ENCODE measurements around the gene CACFD1. TPM values are rescaled to one million over a fixed set of nuclear protein-coding genes. Genes with fewer than 3 reads are reported as not detected.

Gene CACFD1
- total and polyA plus RNA-seq, 2 of the 13 experiments (the other 11 are each of a cell fraction or from before 2014, with no cell fraction given): 13.8 to 14.6 TPM

DNA sequence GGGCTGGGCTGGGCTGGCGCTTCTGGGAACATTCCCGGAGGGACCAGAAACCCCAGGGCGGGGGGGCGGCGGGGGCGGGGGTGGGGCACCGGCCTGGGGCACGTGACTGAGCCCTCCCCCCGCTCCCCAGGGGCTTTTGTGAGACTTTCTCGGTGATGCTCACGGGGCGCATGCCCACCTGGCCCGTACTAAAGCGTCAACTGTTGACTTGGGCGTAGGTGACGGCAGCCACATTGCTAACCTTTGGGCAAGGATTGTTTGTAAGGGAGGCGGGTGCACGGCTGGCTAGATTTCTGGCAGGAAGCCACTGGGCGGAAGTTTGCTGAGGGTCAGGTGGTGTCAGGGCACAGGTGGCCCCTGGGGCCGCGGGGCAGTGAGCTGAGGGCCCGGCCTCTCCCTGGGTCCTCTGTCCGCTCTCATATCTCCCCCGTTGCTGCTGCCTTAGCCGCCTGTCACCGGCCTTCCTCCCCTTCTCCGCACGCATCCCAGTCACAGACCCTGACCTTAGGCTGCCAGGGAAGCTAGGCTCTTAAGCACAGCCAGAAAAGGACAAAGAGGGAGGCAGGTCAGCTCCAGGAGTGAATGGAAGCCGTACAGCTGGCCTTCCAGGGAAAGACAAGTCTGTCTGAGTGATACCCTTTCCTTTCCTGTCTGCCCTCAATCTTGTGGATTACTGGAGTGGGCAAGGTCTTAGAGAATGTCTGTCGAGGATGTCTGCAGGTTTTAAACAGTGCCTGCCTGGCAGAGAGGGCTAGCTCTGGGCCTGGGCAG is 812 bp downstream of the CACFD1 start (continued):
- TF ChIP-seq, protein P1, sequence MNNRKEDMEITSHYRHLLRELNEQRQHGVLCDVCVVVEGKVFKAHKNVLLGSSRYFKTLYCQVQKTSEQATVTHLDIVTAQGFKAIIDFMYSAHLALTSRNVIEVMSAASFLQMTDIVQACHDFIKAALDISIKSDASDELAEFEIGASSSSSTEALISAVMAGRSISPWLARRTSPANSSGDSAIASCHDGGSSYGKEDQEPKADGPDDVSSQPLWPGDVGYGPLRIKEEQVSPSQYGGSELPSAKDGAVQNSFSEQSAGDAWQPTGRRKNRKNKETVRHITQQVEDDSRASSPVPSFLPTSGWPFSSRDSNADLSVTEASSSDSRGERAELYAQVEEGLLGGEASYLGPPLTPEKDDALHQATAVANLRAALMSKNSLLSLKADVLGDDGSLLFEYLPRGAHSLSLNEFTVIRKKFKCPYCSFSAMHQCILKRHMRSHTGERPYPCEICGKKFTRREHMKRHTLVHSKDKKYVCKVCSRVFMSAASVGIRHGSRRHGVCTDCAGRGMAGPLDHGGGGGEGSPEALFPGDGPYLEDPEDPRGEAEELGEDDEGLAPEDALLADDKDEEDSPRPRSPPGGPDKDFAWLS (CRISPR knock-in tag; IDR thresholded peaks at IDR 0.05; ENCODE audit: borderline replicate concordance): 0 out of 2 replicates have a peak, but pooled peaks have one; percentile 58
- TF ChIP-seq SUZ12 (IDR thresholded peaks at IDR 0.05; ENCODE audit: low read depth, low read length) (no peak), ZBTB7B (CRISPR knock-in tag; IDR thresholded peaks at IDR 0.05) (peak; percentile 82), ZFP82 (CRISPR knock-in tag; IDR thresholded peaks at IDR 0.05; ENCODE audit: borderline replicate concordance) (0 out of 2 replicates have a peak, but pooled peaks have one; percentile 21), POLR2AphosphoS5 (IDR thresholded peaks at IDR 0.05; ENCODE audit: low read depth, low read length) (peak; percentile 40; the same call in 1 of the 2 replicates), TOE1 (CRISPR knock-in tag; IDR thresholded peaks at IDR 0.05) (no peak), ZNF253 (CRISPR knock-in tag; IDR thresholded peaks at IDR 0.05; ENCODE audit: borderline replicate concordance) (0 out of 2 replicates have a peak, but pooled peaks have one; percentile 55), TIGD3 (CRISPR knock-in tag; IDR thresholded peaks at IDR 0.05; ENCODE audit: borderline replicate concordance) (no peak), ZNF124 (CRISPR knock-in tag; IDR thresholded peaks at IDR 0.05) (peak; percentile 38; the same call in 1 of the 2 replicates), RARA (CRISPR knock-in tag; IDR thresholded peaks at IDR 0.05) (peak; percentile 79), ZGPAT (CRISPR knock-in tag; IDR thresholded peaks at IDR 0.05) (no peak; the same call in 1 of the 2 replicates), ZNF343 (CRISPR knock-in tag; IDR thresholded peaks at IDR 0.05) (0 out of 2 replicates have a peak, but pooled peaks have one; percentile 29), ZNF232 (CRISPR knock-in tag; IDR thresholded peaks at IDR 0.05; ENCODE audit: borderline replicate concordance) (peak; percentile 78; the same call in 1 of the 2 replicates)
- TF ChIP-seq, protein P2, sequence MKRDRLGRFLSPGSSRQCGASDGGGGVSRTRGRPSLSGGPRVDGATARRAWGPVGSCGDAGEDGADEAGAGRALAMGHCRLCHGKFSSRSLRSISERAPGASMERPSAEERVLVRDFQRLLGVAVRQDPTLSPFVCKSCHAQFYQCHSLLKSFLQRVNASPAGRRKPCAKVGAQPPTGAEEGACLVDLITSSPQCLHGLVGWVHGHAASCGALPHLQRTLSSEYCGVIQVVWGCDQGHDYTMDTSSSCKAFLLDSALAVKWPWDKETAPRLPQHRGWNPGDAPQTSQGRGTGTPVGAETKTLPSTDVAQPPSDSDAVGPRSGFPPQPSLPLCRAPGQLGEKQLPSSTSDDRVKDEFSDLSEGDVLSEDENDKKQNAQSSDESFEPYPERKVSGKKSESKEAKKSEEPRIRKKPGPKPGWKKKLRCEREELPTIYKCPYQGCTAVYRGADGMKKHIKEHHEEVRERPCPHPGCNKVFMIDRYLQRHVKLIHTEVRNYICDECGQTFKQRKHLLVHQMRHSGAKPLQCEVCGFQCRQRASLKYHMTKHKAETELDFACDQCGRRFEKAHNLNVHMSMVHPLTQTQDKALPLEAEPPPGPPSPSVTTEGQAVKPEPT (CRISPR knock-in tag; IDR thresholded peaks at IDR 0.05; ENCODE audit: low read depth): no peak
- TF ChIP-seq, protein P3, sequence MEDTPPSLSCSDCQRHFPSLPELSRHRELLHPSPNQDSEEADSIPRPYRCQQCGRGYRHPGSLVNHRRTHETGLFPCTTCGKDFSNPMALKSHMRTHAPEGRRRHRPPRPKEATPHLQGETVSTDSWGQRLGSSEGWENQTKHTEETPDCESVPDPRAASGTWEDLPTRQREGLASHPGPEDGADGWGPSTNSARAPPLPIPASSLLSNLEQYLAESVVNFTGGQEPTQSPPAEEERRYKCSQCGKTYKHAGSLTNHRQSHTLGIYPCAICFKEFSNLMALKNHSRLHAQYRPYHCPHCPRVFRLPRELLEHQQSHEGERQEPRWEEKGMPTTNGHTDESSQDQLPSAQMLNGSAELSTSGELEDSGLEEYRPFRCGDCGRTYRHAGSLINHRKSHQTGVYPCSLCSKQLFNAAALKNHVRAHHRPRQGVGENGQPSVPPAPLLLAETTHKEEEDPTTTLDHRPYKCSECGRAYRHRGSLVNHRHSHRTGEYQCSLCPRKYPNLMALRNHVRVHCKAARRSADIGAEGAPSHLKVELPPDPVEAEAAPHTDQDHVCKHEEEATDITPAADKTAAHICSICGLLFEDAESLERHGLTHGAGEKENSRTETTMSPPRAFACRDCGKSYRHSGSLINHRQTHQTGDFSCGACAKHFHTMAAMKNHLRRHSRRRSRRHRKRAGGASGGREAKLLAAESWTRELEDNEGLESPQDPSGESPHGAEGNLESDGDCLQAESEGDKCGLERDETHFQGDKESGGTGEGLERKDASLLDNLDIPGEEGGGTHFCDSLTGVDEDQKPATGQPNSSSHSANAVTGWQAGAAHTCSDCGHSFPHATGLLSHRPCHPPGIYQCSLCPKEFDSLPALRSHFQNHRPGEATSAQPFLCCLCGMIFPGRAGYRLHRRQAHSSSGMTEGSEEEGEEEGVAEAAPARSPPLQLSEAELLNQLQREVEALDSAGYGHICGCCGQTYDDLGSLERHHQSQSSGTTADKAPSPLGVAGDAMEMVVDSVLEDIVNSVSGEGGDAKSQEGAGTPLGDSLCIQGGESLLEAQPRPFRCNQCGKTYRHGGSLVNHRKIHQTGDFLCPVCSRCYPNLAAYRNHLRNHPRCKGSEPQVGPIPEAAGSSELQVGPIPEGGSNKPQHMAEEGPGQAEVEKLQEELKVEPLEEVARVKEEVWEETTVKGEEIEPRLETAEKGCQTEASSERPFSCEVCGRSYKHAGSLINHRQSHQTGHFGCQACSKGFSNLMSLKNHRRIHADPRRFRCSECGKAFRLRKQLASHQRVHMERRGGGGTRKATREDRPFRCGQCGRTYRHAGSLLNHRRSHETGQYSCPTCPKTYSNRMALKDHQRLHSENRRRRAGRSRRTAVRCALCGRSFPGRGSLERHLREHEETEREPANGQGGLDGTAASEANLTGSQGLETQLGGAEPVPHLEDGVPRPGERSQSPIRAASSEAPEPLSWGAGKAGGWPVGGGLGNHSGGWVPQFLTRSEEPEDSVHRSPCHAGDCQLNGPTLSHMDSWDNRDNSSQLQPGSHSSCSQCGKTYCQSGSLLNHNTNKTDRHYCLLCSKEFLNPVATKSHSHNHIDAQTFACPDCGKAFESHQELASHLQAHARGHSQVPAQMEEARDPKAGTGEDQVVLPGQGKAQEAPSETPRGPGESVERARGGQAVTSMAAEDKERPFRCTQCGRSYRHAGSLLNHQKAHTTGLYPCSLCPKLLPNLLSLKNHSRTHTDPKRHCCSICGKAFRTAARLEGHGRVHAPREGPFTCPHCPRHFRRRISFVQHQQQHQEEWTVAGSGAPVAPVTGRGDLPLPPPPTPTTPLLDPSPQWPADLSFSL (CRISPR knock-in tag; IDR thresholded peaks at IDR 0.05): no peak

Measured in HepG2 (cell line).